Activated T-cell treated with anti-CD3 and anti-CD28 coated beads, Interleukin-2, amount 50 U/mL, for 24 hours (primary cell): ENCODE measurements around the gene TSHZ3.

Experiments
- DNase-seq: peaks from one replicate; pipeline ENCODE4 v3.0.0-alpha.2; 2020
- H3K27ac Mint-ChIP-seq: 2 replicates; pipeline ENCODE4 v1.8.0; 2020; ENCODE audit warnings: mild to moderate bottlenecking, mixed read lengths
- H3K27me3 Mint-ChIP-seq: 2 replicates; pipeline ENCODE4 v1.8.0; 2020; ENCODE audit warnings: mixed read lengths
- H3K36me3 Mint-ChIP-seq: 2 replicates; pipeline ENCODE4 v1.8.0; 2020; ENCODE audit warnings: low read depth, mixed read lengths
- H3K4me1 Mint-ChIP-seq: 2 replicates; pipeline ENCODE4 v1.8.0; 2020; ENCODE audit warnings: low read depth, mixed read lengths
- H3K4me3 Mint-ChIP-seq: 2 replicates; pipeline ENCODE4 v1.8.0; 2020; ENCODE audit warnings: mild to moderate bottlenecking, moderate library complexity, mixed read lengths
- H3K9me3 Mint-ChIP-seq: 2 replicates; pipeline ENCODE4 v1.8.0; 2020; ENCODE audit warnings: mixed read lengths

TSHZ3 gene

GRCh38 chr19:31370216-31370615 is 21.0 kb upstream of the TSHZ3 start:
- peaks cover 13% of the 10 kb centered on the region for H3K4me1 Mint-ChIP-seq
- H3K9me3 Mint-ChIP-seq = no peaks in the 10 kb centered on the region
- H3K27ac Mint-ChIP-seq = no peak overlapping the region
- peaks cover 39% of the 10 kb centered on the region for H3K27me3 Mint-ChIP-seq
- H3K4me3 Mint-ChIP-seq = no peak overlapping the region
- no peaks in the 10 kb centered on the region for H3K36me3 Mint-ChIP-seq
- DNase-seq = no peak

GRCh38 chr19:31364963-31365362 is 15.7 kb upstream of the TSHZ3 start:
- peaks cover 57% of the 10 kb centered on the region for H3K27me3 Mint-ChIP-seq
- no peak overlapping the region for H3K4me3 Mint-ChIP-seq
- no peaks in the 10 kb centered on the region for H3K4me1 Mint-ChIP-seq
- no peak for DNase-seq
- H3K27ac Mint-ChIP-seq = no peak overlapping the region
- H3K36me3 Mint-ChIP-seq = no peaks in the 10 kb centered on the region
- H3K9me3 Mint-ChIP-seq = no peaks in the 10 kb centered on the region

GRCh38 chr19:31361728-31362127 is 12.5 kb upstream of the TSHZ3 start:
- Mint-ChIP-seq H3K27ac (no peak overlapping the region), H3K4me3 (no peak overlapping the region)

GRCh38 chr19:31357315-31357673 is 8.1 kb upstream of the TSHZ3 start:
- no peak overlapping the region for H3K4me3 Mint-ChIP-seq
- no peak for DNase-seq

More at GRCh38 chr19:31361728-31362127, 12.5 kb upstream of the TSHZ3 start:
- no peak for DNase-seq
- Mint-ChIP-seq H3K27me3 (peaks cover 76% of the 10 kb centered on the region), H3K4me1 (peaks cover 3% of the 10 kb centered on the region), H3K9me3 (no peaks in the 10 kb centered on the region), H3K36me3 (no peaks in the 10 kb centered on the region)

DNA sequence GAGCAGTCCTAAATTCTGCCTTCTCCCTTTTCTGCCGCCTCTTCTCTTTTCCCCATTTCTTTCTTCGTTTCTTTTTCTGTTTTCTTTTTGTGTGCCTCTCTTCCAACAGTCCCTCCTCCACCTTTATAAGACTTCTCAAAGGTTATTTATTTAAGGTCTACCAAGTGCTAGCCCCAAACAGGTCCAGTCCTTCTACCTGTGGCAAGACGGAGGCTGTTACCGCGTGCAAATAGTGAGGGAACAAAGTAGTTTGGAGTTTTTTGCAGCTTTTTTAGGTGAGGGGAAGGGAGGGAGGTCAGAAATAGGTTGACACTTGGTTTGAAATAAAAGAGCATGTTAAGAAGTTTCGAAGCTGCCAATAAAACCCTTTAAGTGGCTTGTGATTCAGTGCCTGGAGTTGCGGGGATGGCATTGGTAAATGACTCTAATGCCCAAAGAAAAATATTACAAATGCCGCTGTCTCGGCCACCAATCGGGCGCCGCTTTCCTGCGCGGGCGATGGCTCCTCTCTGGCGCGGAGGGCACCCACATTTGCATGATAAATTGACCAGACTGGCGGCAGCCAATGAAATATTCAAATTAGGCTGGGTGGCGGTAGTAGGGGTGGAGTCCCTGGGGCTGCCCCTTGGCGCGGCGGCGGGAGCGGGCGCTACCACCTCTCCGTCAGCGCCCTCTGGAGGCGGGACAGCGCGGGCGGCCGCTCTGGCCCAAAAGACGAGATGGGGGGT is 7.5 kb upstream of the TSHZ3 start:
- H3K27ac Mint-ChIP-seq = no peak overlapping the region
- H3K4me3 Mint-ChIP-seq = peak overlapping the region; percentile 23
- no peaks in the 10 kb centered on the region for H3K36me3 Mint-ChIP-seq
- DNase-seq = peak; percentile 78
- no peaks in the 10 kb centered on the region for H3K9me3 Mint-ChIP-seq
- peaks cover 46% of the 10 kb centered on the region for H3K4me1 Mint-ChIP-seq
- peaks cover 91% of the 10 kb centered on the region for H3K27me3 Mint-ChIP-seq

More at GRCh38 chr19:31357315-31357673, 8.1 kb upstream of the TSHZ3 start:
- Mint-ChIP-seq H3K27ac (no peak overlapping the region), H3K9me3 (no peaks in the 10 kb centered on the region), H3K4me1 (peaks cover 41% of the 10 kb centered on the region), H3K36me3 (no peaks in the 10 kb centered on the region), H3K27me3 (peaks cover 85% of the 10 kb centered on the region)

DNA sequence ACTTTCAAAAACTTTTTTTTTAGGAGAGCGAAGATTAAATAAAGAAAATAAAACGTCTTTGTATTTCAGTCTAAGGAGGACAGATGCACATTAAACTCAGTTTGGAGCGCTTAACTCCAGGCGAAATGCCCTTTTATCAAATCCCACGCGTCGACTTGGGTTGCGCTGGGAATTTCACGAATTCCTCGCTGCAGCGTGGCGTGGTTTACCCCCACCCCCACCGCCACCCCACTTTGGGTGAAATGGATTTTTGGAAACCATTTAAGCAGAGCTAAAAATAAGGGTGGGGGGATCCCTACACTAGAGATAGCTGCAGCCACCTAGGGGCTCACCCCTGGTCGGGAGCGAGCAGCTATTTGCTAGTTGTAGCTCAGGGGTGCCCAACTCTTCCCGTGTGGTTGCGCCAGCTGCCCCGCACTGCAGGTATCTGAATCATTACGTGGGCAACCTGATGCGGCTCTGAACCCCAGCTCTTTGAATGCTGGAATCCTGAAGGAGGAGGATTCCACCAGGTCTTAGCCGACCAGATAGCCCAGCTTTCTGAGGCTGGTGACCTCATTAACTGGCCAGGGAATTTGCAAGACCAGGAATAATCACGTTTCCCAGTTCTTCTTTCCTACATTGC is 6.5 kb upstream of the TSHZ3 start:
- H3K27ac Mint-ChIP-seq = no peak overlapping the region
- H3K4me3 Mint-ChIP-seq = no peak overlapping the region
- no peak for DNase-seq
- H3K36me3 Mint-ChIP-seq = no peaks in the 10 kb centered on the region
- no peaks in the 10 kb centered on the region for H3K9me3 Mint-ChIP-seq
- H3K27me3 Mint-ChIP-seq = peaks cover 93% of the 10 kb centered on the region
- H3K4me1 Mint-ChIP-seq = peaks cover 50% of the 10 kb centered on the region

DNA sequence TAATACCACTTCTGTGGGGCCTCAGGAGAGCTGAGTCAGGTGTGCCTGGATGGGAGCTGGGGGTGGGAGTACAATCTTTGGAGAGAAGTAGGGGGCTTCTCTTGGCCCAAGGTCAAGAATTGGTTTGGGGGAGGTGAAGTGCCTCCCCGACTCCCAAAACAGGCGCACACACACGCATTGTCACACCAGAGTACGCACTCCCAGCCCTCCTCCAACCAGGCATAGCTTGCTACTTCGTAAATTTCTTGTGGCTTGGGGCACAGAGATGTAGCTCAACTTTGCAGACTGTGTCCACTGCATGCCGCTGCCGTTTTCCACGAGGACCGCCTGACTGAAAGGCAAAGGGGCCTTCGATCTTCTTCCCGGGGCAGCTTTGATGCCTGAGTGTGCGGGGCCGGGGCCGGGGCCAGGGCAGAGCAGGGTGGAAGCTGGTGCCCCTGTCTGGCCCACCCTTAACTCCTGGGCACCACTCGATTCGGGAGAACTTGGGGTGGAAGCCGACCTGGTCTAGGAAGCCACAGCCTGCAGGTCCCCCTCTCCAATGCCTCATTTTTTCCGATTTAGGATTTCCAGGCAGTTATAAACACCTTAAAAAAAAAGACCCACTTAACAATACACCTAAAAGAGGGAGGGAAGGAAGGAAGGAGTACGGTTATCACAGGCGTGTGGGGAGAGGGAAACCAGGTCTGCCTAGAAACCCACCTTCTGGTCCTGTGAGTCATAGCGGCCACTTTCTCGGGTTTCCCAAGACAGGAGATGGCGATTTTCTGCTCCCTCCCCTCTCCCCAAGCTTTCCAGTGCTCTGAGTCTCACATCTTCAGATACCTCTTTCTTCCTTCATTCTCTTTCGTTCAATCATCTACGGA is 5.8 kb upstream of the TSHZ3 start:
- Mint-ChIP-seq H3K36me3 (no peaks in the 10 kb centered on the region), H3K9me3 (no peaks in the 10 kb centered on the region), H3K27me3 (peaks cover 85% of the 10 kb centered on the region), H3K4me1 (peaks cover 50% of the 10 kb centered on the region), H3K27ac (no peak overlapping the region), H3K4me3 (no peak overlapping the region)
- no peak for DNase-seq

DNA sequence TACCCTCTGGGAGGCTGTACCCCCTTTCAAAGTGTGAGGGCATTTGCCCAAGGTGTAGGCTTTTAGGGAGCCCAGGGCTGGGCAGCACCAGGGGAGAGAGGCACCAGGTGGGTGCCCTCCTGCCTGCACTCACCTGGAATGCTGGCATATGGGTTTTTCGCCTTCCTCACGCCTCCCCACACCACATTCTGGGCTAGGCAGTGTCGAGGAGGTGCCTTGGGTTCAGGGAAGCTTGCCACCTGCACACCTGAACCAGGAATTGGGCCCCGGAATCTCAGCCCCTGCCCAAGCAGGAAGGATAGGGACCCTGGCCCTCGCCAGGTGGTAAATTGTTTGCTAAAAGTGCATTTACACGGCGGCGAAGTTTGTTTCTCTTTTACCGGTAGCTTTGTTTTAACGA is 5.1 kb upstream of the TSHZ3 start:
- H3K4me3 Mint-ChIP-seq = no peak overlapping the region
- H3K27me3 Mint-ChIP-seq = peaks cover 78% of the 10 kb centered on the region
- no peaks in the 10 kb centered on the region for H3K36me3 Mint-ChIP-seq
- no peak for DNase-seq
- H3K27ac Mint-ChIP-seq = no peak overlapping the region
- peaks cover 50% of the 10 kb centered on the region for H3K4me1 Mint-ChIP-seq
- no peaks in the 10 kb centered on the region for H3K9me3 Mint-ChIP-seq

DNA sequence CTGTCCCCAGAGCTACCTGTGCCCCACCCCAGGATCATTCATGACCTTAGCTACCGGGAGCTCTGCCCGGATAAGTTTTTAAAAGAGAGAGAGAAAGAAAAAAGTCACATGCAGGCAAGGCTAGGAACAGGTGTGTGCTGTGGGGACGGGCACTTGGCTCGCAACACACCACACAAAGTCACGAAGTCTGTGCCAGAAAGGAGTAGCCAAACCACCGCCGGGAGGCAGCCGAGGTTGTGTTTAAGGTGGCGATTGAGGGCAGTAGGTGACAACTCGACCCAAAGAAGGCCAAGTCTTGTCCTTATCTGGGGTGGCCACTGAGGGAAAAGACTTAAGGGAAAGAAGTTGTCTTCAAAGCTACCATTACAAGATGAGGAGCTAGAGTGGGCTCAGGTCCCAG is 4.6 kb upstream of the TSHZ3 start:
- no peaks in the 10 kb centered on the region for H3K9me3 Mint-ChIP-seq
- H3K4me1 Mint-ChIP-seq = peaks cover 50% of the 10 kb centered on the region
- H3K36me3 Mint-ChIP-seq = no peaks in the 10 kb centered on the region
- peaks cover 73% of the 10 kb centered on the region for H3K27me3 Mint-ChIP-seq
- H3K27ac Mint-ChIP-seq = no peak overlapping the region
- DNase-seq = no peak
- H3K4me3 Mint-ChIP-seq = no peak overlapping the region

DNA sequence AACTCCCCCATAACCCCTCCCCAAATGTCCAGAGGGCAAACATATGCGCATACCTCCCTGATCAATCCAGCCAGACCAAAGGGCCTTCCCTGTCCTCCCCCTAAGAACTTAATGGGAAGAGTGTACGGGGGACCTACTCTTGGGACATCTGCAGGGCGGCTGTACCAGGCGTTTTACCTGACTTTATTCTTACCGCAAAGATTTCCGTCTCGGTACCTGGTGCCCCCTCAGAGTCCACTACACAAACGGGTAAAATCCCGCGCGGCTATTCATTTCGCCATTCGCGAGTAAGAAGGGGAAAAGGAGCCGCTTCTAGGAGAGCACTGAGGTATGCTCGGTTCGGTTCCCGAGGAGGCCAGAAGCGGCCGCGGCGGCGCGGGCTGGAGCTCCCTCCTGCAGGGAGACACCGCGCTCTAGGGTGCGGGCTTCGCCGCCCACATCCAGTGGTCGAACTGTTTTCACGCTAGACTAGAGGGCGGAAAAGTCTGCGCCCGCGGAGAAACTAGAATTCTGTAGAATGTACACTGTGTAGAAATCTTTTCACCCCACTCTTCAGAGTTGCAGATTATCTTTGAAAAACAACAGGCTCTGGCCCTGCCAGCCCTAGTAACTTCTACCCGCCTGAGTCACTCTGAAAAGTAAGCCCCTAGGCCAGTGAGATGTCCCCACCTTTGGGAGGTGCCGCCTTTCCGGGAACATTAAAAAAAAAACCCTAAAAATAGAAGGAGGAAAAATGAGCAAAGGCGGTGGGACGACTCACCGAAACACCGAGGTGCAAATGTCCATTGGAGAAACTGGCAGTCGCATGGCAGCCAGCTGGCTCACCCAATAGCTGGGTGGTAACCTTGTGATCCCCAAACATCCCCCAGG is 3.8 kb upstream of the TSHZ3 start:
- no peak overlapping the region for H3K27ac Mint-ChIP-seq
- H3K36me3 Mint-ChIP-seq = no peaks in the 10 kb centered on the region
- H3K4me1 Mint-ChIP-seq = peaks cover 55% of the 10 kb centered on the region
- H3K9me3 Mint-ChIP-seq = no peaks in the 10 kb centered on the region
- peaks cover 71% of the 10 kb centered on the region for H3K27me3 Mint-ChIP-seq
- H3K4me3 Mint-ChIP-seq = no peak overlapping the region
- no peak for DNase-seq

DNA sequence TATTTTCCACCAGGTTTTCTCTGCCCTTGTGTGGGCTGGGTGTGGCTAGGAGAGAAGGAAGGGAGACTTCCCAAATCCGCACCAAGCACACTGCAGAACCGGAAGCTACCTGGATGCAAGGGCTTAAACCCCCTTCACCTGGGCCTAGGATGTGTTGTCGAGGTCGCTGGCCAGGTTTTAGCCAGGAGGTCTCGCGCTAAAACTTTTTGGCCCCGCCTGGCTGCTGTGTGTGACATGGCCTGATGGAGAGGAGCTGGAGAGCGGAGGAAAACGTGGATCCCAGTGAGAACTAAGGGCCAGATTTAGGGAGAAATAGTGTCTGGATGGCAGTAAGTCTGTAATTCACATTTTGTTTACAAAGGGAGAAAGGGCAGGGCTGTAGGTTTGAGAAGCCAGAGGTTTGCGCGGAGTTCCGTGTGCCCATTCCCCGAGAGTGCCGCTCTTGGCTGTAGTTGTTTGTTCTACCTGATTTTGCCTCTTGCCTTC is 3.1 kb upstream of the TSHZ3 start:
- DNase-seq = no peak
- no peak overlapping the region for H3K27ac Mint-ChIP-seq
- no peaks in the 10 kb centered on the region for H3K9me3 Mint-ChIP-seq
- peaks cover 71% of the 10 kb centered on the region for H3K27me3 Mint-ChIP-seq
- no peaks in the 10 kb centered on the region for H3K36me3 Mint-ChIP-seq
- H3K4me1 Mint-ChIP-seq = peaks cover 57% of the 10 kb centered on the region
- H3K4me3 Mint-ChIP-seq = peak overlapping the region; percentile 48

GRCh38 chr19:31351855-31352195 is 2.6 kb upstream of the TSHZ3 start:
- no peaks in the 10 kb centered on the region for H3K36me3 Mint-ChIP-seq
- peak; percentile 47 for DNase-seq
- H3K4me1 Mint-ChIP-seq = peaks cover 55% of the 10 kb centered on the region
- H3K27me3 Mint-ChIP-seq = peaks cover 72% of the 10 kb centered on the region
- no peaks in the 10 kb centered on the region for H3K9me3 Mint-ChIP-seq
- no peak overlapping the region for H3K27ac Mint-ChIP-seq
- peak overlapping the region; percentile 48 for H3K4me3 Mint-ChIP-seq

DNA sequence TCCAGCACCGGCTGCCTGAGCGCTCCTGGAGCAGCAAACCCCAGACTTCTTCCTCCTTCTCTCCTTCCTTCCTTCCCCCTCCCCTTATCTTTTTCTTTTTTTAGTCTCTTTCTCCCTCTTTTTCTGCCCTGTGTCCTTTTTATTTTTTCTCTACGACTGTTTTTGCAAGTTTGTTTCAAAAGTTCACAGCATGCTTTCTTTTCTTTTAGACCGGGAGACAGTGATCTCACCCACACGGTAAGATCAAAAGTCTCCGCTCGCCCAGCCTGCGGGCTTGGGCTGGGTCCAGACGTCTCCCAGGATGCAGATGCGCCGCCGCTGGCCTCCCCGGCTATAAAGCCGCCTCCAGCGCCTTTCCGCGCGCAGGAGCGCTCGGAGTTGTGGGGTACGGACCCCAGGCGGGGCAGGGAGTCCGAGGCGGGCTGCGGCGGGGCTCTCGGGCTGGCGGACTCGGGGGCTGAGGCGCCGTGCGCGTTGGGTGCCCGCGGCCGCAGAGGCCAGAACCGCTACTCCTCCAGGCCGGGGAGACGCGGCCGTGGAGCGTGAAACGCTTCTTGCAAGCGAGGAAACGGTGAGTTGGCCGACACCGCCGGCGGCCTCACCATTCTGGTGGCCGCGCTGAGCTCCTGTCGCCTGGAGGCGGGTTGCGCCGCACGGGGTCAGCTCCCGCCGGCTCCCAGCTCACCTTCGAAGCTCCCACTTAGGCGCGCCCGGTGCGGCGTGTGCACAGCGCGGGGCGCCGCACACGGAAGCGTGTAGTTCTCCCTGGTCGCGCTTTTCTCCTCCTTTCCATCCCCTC is 2.0 kb upstream of the TSHZ3 start:
- H3K27ac Mint-ChIP-seq = peak overlapping the region; percentile 74
- H3K4me3 Mint-ChIP-seq = peak overlapping the region; percentile 77
- peaks cover 72% of the 10 kb centered on the region for H3K27me3 Mint-ChIP-seq
- peak; percentile 51 for DNase-seq
- H3K9me3 Mint-ChIP-seq = no peaks in the 10 kb centered on the region
- no peaks in the 10 kb centered on the region for H3K36me3 Mint-ChIP-seq
- peaks cover 50% of the 10 kb centered on the region for H3K4me1 Mint-ChIP-seq
